Fibroblast of mammary gland (primary cell): ENCODE measurements around the gene TFR2.
A peak's percentile ranks its signal among the peaks of the same experiment; 100 is the strongest.

Experiments used
- DNase-seq: peaks from one replicate; pipeline ENCODE4 v3.0.0-alpha.2; 2010; ENCODE audit warnings: low read depth
- H3K4me3 ChIP-seq: 2 replicates; pipeline ENCODE4 v1.5.1; 2011; ENCODE audit warnings: low read depth, mild to moderate bottlenecking, low read length, moderate library complexity; ENCODE audit not compliant: control insufficient read depth
- TF ChIP-seq, protein P1 (sequence below): conservative IDR thresholded peaks from 2 replicates; pipeline ENCODE4 v1.5.1; 2011; ENCODE audit warnings: low read depth, low read length, inconsistent platforms; ENCODE audit not compliant: control insufficient read depth, insufficient read depth

The TFR2 gene

DNA sequence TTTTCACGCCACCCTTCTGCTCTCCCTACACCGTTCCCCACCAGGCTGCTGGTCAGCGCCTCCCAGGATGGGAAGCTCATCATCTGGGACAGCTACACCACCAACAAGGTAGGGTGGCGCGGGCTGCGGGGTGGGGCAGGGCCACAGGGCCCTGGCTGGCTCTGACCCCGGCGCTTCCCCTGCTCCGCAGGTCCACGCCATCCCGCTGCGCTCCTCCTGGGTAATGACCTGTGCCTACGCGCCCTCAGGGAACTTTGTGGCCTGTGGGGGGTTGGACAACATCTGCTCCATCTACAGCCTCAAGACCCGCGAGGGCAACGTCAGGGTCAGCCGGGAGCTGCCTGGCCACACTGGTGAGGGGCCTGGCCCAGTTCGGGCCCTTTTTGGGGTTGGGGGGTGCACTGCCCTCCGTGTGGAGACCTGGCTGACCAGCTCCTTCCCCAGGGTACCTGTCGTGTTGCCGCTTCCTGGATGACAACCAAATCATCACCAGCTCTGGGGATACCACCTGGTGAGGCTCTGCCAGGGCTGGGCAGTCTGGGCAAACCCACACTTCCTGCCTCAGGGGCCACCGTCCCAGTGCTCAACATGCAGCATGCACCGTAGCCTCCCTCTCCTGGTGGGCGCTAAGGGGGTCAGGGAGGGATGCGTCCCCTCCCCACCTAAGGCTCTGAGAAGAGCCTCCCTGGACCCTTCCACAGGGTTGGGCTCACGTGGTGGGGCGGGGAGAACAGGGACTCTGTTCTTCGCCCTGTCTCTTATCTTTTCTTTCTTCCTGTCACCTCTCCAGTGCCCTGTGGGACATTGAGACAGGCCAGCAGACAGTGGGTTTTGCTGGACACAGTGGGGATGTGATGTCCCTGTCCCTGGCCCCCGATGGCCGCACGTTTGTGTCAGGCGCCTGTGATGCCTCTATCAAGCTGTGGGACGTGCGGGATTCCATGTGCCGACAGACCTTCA lies 36.2 kb upstream of the TFR2 start:
- TF ChIP-seq, protein P1, sequence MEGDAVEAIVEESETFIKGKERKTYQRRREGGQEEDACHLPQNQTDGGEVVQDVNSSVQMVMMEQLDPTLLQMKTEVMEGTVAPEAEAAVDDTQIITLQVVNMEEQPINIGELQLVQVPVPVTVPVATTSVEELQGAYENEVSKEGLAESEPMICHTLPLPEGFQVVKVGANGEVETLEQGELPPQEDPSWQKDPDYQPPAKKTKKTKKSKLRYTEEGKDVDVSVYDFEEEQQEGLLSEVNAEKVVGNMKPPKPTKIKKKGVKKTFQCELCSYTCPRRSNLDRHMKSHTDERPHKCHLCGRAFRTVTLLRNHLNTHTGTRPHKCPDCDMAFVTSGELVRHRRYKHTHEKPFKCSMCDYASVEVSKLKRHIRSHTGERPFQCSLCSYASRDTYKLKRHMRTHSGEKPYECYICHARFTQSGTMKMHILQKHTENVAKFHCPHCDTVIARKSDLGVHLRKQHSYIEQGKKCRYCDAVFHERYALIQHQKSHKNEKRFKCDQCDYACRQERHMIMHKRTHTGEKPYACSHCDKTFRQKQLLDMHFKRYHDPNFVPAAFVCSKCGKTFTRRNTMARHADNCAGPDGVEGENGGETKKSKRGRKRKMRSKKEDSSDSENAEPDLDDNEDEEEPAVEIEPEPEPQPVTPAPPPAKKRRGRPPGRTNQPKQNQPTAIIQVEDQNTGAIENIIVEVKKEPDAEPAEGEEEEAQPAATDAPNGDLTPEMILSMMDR, result no peak
- no peak for DNase-seq
- no peak overlapping the region for H3K4me3 ChIP-seq

GRCh38 chr7:100676501-100677306 lies 35.4 kb upstream of the TFR2 start:
- DNase-seq, result no peak
- TF ChIP-seq, protein P1, result no peak
- peak overlapping the region; percentile 24 for H3K4me3 ChIP-seq

DNA sequence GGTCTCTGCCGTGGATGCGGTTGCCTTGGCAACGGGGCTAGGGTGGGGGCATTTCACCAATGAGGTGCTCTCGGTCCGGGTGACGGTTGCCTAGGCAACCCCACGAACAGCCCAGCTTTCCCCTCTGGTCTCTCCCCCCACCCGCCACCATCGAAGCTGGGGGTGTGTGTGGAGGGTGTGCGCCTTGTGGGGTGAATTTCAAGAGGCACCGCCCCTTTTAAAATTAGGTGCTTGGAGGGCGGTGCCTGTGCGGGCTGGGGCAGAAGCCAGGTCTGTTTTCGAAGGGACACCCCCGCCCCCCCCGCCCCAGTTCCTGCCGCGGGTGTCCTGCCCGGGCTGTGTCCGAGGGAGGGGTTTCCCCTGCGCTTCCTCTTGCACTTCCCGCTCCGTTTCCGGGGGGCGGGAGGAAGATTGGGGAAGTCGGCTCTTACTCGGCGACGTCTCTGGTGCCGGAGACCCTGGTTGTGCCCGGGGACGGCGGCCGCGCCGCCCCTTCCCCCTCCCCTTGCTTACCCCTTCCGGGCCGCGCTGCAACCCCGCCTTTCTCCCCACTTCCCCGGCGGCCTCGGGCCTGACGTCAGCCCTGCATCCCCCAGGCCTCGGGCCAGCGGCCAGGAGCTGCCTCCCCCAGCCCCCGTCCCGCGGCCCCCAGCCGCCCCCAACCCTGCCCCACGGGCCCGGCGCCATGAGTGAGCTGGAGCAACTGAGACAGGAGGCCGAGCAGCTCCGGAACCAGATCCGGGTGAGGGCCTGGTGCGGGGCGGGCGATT lies 34.4 kb upstream of the TFR2 start:
- peak overlapping the region; percentile 71 for H3K4me3 ChIP-seq
- DNase-seq, result peak; percentile 70
- TF ChIP-seq, protein P1, result no peak

GRCh38 chr7:100675105-100675451 lies 33.7 kb upstream of the TFR2 start:
- no peak for DNase-seq
- H3K4me3 ChIP-seq, result peak overlapping the region; percentile 71
- TF ChIP-seq, protein P1, result no peak

DNA sequence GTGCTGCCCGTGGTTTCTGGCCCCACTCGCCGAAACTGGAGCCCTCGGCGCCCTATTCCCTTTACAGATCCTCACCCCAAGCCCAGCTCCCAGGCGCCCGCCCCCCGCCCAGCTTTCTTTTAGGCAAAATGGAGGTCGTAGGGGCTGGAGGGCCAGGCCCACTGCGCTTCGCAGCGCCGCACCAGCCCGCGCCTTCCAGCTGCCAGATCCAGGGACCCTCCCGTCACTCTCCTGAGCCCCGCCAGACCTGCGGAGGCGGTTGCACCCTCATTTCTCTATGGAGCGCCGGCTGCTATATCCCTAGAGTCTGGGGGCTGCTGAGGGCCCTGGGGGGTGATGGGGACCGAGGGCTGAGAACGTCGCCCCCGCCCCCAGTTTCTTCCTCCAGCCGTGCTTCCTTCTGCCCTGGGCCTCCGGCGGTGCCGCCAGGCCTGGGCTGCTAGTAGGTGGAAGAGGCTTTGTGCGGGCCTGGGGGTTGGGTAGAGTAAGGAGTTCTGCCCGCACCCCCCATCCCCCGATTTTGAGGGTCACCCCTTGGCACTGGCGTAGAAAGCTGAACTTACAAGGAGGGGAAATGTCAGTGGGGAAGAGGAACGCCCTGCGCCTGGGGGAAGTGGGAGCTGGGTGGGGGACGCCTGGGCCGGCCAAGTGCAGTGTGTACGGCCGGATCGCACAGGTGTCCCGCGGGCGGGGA lies 33.2 kb upstream of the TFR2 start:
- no peak for DNase-seq
- H3K4me3 ChIP-seq, result peak overlapping the region; percentile 71
- TF ChIP-seq, protein P1, result no peak
